Activated CD8-positive, alpha-beta memory T cell treated with anti-CD3 and anti-CD28 coated beads, Interleukin-2, amount 10 ng/mL, durations not matched to agents 7 days and 5 days (primary cell): ENCODE data around the gene ITPR1. TPM values are rescaled to one million over a fixed set of nuclear protein-coding genes. Genes with fewer than 3 reads are reported as not detected.
"Not testable (repeated sequence)": the region's sequence is repeated elsewhere in the genome, so short reads cannot be mapped to it uniquely, and the experiment has no call there.

Experiments
- ATAC-seq: fragments of 150-1000 bp; cut with Tn5 transposase; one replicate; pipeline ENCODE4 v1.10.0; 2021; ENCODE audit warnings: moderate library complexity
- CTCF ChIA-PET: fragments of 350-600 bp; sonication (Branson Sonifier 250); formaldehyde crosslinking; loops from one replicate; lab custom pipeline; 2021; ENCODE audit warnings: antibody characterized with exemption; lab: Charles Lee
- DNase-seq: peaks from one replicate; pipeline ENCODE4 v3.0.0-alpha.2; 2020
- H3K27ac Mint-ChIP-seq: one replicate; pipeline ENCODE4 v1.8.0; 2021; ENCODE audit warnings: mild to moderate bottlenecking, mixed read lengths
- H3K27me3 Mint-ChIP-seq: one replicate; pipeline ENCODE4 v1.8.0; 2021; ENCODE audit warnings: mixed read lengths
- H3K36me3 Mint-ChIP-seq: one replicate; pipeline ENCODE4 v1.8.0; 2021; ENCODE audit warnings: mild to moderate bottlenecking, mixed read lengths
- H3K4me1 Mint-ChIP-seq: one replicate; pipeline ENCODE4 v1.8.0; 2021; ENCODE audit warnings: mixed read lengths
- H3K4me3 Mint-ChIP-seq: one replicate; pipeline ENCODE4 v1.8.0; 2021; ENCODE audit warnings: mild to moderate bottlenecking, moderate library complexity, mixed read lengths
- H3K9me3 Mint-ChIP-seq: one replicate; pipeline ENCODE4 v1.8.0; 2022; ENCODE audit warnings: low read depth, mixed read lengths
- total RNA-seq, 2 experiments: library from RNA; stranded (reverse); gene quantifications; one replicate each; pipeline ENCODE4 v1.2.3, GENCODE V29; 2021

ITPR1 gene
- 100 to 1,000 TPM; 109 to 116 TPM for total RNA-seq

DNA sequence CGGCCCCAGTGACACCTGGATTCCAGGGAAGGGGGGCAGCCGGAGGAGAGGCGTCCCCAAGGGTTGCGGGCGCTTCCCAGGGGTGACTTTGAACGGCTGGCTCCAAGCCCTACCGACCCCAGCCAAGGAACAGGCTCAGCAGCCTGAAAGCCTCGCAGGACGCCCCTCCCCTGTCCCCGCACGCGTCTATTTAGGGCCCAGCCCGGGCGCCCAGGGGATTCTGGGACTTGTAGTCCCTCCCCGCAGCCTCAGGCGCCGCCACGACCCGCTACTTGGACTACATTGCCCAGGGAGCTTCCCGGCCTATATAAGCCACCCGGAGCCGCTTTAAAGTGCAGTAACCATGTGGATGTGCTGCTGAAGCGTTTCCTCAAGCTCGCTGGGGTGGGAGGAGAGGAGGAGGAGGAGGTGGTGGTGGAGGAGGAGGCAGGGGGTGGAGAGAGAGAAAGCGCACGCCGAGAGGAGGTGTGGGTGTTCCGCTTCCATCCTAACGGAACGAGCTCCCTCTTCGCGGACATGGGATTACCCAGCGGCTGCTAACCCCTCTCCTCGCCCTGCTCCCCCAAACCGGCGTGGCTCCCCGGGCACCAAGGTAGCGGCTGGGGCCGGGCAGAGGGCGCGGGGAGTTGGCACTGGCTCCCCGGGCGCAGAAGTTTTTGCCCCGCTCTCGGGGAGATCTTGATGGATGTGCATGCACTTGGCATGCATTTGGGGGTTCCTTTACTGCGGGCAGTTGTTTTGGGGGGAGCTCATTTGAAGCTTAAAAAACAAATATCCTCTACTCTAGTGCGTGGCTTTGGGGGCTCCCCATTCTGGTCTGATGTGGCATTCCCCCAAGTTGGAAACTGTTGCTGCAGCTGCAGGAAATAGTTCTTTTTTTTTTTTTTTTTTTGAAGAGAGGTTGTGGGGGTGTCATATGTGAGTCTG is at the start of gene ITPR1:
Gene ITPR1 (plus strand): TSS at position 335 of the 927 bp plus-strand sequence. CDS start 23,144 bp downstream, outside the sequence.
- peak within 1 kb of the TSS; percentile 86 for H3K27ac Mint-ChIP-seq
- peaks cover 30% of the 10 kb centered on the region for H3K36me3 Mint-ChIP-seq
- peaks cover 43% of the 10 kb centered on the region for H3K4me1 Mint-ChIP-seq
- H3K27me3 Mint-ChIP-seq: peaks cover 9% of the 10 kb centered on the region
- CTCF ChIA-PET: interaction anchor here (0.6 to 5.3 kb wide), 17 partner anchors 10 to 218 kb away, joined by 3 to 44 read pairs (median 4); partner anchors contain the start of gene SUMF1
- ATAC-seq: peak; percentile 89
- H3K9me3 Mint-ChIP-seq: no peaks in the 10 kb centered on the region
- peak within 1 kb of the TSS; percentile 92 for H3K4me3 Mint-ChIP-seq
- peak; percentile 99 for DNase-seq

DNA sequence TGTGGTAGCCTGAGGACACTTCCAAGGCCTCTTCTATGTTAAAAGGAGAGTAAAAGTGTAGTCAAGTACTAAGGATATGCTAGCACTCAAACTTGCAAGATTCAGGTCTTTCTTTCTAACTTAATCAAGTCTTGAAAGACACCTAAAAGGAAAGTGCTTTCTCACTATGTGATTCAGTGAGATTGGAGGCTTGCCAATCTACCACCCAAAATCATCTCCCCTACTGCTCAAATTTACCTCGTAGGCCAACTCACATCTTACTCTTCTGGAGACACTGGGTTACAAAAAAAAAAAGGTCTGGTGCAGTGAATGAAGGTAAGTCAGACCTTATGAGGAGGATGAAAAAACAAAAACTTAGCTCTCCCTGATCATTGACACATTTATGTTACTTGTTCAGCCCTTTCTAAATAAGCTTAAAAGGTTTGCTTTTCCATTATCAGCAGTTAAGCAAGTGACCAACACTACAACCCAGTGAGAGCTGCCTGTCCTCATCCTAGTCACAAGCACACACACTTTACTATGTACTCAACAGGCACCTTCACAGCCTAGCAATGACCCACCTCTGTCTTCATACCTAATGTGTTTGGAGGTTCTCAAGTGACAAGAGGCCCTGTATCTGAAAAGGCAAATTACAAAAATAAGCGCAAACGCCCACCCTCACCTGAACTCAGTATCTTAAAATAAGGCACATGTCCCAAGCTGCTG is 45.7 kb upstream of the ITPR1 start:
- DNase-seq (no peak), ATAC-seq (no peak)
- no peaks in the 10 kb centered on the region for H3K27me3 Mint-ChIP-seq
- no peaks in the 10 kb centered on the region for H3K4me1 Mint-ChIP-seq
- H3K27ac Mint-ChIP-seq: no peak overlapping the region
- no peak overlapping the region for H3K4me3 Mint-ChIP-seq
- no peaks in the 10 kb centered on the region for H3K9me3 Mint-ChIP-seq
- CTCF ChIA-PET: interaction anchor here (1.3 kb wide), 1 partner anchor 15 kb away, joined by 3 read pairs; no protein-coding TSS in a partner anchor
- H3K36me3 Mint-ChIP-seq: peaks cover 23% of the 10 kb centered on the region

DNA sequence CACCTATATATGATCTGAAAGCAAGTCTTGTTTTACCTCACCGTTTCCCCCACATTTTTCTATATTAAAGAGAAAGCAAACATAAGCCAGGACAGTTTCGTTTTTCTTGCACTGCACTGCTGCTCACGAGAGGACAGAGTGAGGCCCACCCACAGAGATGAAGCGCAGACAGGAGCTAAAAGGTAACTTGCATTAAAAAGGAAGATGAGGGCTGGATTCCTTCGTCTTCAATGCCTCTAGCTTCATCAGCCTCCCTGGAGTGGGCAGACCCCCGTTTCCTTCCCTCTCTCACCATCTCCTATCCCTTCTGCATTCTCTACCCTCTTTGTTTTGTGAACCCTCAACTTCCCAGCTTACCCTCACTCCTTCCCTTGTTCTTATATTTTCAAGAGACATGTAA is 45.0 kb upstream of the ITPR1 start:
- Mint-ChIP-seq H3K27ac (no peak overlapping the region), H3K36me3 (peaks cover 21% of the 10 kb centered on the region), H3K9me3 (no peaks in the 10 kb centered on the region), H3K4me1 (no peaks in the 10 kb centered on the region), H3K4me3 (no peak overlapping the region), H3K27me3 (no peaks in the 10 kb centered on the region)
- CTCF ChIA-PET: interaction anchor here (0.7 to 1.3 kb wide), 2 partner anchors 15 to 97 kb away, joined by 3 read pairs; no protein-coding TSS in a partner anchor
- DNase-seq (no peak), ATAC-seq (no peak)

- H3K4me3 Mint-ChIP-seq: no peak overlapping the region
- H3K27ac Mint-ChIP-seq: no peak overlapping the region
- H3K27me3 Mint-ChIP-seq: no peaks in the 10 kb centered on the region
- H3K4me1 Mint-ChIP-seq: no peaks in the 10 kb centered on the region
- H3K9me3 Mint-ChIP-seq: no peaks in the 10 kb centered on the region
- ATAC-seq (no peak), DNase-seq (no peak)
- CTCF ChIA-PET: interaction anchor here (0.7 kb wide), 1 partner anchor 98 kb away, joined by 3 read pairs; no protein-coding TSS in a partner anchor
- peaks cover 19% of the 10 kb centered on the region for H3K36me3 Mint-ChIP-seq
Observed at GRCh38 chr3:4449043-4449805, 43.9 kb upstream of the ITPR1 start.

- Mint-ChIP-seq H3K27me3 (no peaks in the 10 kb centered on the region), H3K4me1 (peaks cover 2% of the 10 kb centered on the region), H3K36me3 (peaks cover 7% of the 10 kb centered on the region), H3K27ac (no peak overlapping the region), H3K9me3 (no peaks in the 10 kb centered on the region), H3K4me3 (no peak overlapping the region)
- CTCF ChIA-PET: no interaction called here
- DNase-seq: no peak
- ATAC-seq: no peak
Observed at GRCh38 chr3:4454142-4454541, 39.0 kb upstream of the ITPR1 start.

DNA sequence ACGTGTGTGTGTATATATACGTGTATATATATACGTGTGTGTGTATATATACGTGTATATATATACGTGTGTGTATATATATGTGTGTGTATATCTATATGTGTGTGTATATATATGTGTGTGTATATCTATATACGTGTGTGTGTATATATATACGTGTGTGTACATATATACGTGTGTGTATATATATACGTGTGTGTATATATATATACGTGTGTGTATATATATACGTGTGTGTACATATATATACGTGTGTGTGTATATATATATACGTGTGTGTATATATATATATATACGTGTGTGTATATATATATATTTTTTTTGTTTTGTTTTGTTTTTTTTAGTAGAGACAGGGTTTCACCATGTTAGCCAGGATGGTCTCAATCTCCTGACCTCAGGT is 36.4 kb upstream of the ITPR1 start:
- CTCF ChIA-PET, ATAC-seq, DNase-seq, H3K9me3 Mint-ChIP-seq, H3K27ac Mint-ChIP-seq, H3K27me3 Mint-ChIP-seq, H3K4me3 Mint-ChIP-seq, H3K4me1 Mint-ChIP-seq, H3K36me3 Mint-ChIP-seq: not testable (repeated sequence)

GRCh38 chr3:4458961-4459360 is 34.2 kb upstream of the ITPR1 start:
- Mint-ChIP-seq H3K36me3 (no peaks in the 10 kb centered on the region), H3K4me3 (no peak overlapping the region), H3K9me3 (no peaks in the 10 kb centered on the region), H3K4me1 (peaks cover 4% of the 10 kb centered on the region), H3K27ac (no peak overlapping the region), H3K27me3 (no peaks in the 10 kb centered on the region)
- CTCF ChIA-PET: no interaction called here
- DNase-seq: no peak
- no peak for ATAC-seq

DNA sequence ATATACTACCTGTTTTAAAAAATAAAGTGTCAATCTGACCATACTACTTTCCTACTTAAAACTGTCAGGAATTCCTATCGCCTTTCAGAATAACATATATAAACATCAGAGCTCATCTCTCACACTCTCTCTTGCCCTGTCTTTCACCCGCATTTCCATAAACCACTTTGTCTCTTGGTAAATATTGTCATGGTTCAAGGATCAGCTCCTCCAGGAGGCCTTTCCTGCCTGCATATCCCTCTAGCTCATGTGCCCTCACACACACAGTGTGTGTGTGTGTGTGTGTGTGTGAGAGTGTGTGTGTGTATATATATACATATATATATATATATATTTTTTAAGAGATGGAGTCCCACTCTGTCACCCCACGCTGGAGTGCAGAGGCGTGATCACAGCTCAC is 32.8 kb upstream of the ITPR1 start:
- ATAC-seq: no peak
- Mint-ChIP-seq H3K27ac (no peak overlapping the region), H3K4me1 (peaks cover 5% of the 10 kb centered on the region), H3K27me3 (no peaks in the 10 kb centered on the region), H3K4me3 (no peak overlapping the region), H3K9me3 (no peaks in the 10 kb centered on the region), H3K36me3 (no peaks in the 10 kb centered on the region)
- CTCF ChIA-PET: interaction anchor here (1.3 kb wide), 1 partner anchor 9 kb away, joined by 3 read pairs; no protein-coding TSS in a partner anchor
- DNase-seq: no peak

DNA sequence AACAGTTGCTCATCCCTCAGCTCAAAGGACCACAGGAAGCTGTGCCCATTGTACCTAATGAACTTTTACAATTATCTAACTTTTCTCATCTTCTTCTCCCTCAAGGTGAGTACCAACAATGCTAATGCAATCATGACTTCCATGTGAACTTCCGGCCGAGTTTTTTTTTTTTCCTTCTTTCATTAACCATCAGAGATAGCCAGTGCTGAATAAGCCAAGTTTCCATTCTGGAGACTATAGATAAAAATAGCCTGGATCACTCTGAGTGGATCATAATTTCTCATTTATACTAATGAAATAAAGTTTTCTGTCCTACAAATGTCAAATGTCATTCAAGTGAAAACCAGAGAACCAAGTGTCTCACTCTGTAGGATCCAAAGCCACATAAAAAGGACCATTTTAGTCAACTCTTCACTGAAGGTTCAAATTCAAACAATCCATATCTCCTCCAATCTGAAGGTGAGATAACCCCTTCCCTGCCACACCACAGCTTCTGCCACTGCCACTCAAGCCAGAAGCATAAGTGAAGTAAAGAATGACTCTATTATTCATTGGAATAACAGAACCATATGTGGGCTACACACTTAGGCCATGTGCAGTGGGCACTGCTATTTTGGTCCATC is 31.6 kb upstream of the ITPR1 start:
- Mint-ChIP-seq H3K27ac (no peak overlapping the region), H3K4me1 (peaks cover 16% of the 10 kb centered on the region), H3K4me3 (no peak overlapping the region), H3K9me3 (no peaks in the 10 kb centered on the region), H3K36me3 (no peaks in the 10 kb centered on the region), H3K27me3 (no peaks in the 10 kb centered on the region)
- CTCF ChIA-PET: interaction anchor here (1.8 kb wide), 1 partner anchor 111 kb away, joined by 7 read pairs; no protein-coding TSS in a partner anchor
- DNase-seq: no peak
- ATAC-seq: no peak

- CTCF ChIA-PET: interaction anchor here (1.6 to 1.8 kb wide), 2 partner anchors 15 to 112 kb away, joined by 3 to 7 read pairs; no protein-coding TSS in a partner anchor
- no peak for ATAC-seq
- no peak for DNase-seq
- H3K36me3 Mint-ChIP-seq: no peaks in the 10 kb centered on the region
- no peaks in the 10 kb centered on the region for H3K27me3 Mint-ChIP-seq
- H3K9me3 Mint-ChIP-seq: no peaks in the 10 kb centered on the region
- H3K4me1 Mint-ChIP-seq: peaks cover 21% of the 10 kb centered on the region
- H3K4me3 Mint-ChIP-seq: no peak overlapping the region
- no peak overlapping the region for H3K27ac Mint-ChIP-seq
Observed at GRCh38 chr3:4462369-4463040, 30.6 kb upstream of the ITPR1 start.

DNA sequence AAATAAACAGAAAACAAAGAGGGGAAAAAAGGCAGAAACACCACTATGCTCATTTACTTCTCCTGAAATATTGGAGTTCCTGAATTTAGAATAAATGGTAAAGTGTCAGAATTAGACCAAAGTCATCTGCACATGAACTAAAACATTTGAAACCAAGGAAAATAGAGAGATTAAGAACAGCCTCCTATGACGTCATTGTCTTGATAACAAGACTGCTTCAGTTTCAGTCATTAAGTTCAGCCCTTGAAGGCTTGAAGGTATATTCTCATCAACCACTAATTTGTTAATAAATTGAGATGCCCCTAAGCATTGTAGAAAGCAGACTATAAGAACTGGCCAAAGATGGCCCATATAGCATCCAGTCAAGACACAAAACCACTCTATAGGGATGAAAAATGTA is 28.6 kb upstream of the ITPR1 start:
- CTCF ChIA-PET: interaction anchor here (0.7 kb wide), 1 partner anchor 24 kb away, joined by 4 read pairs; no protein-coding TSS in a partner anchor
- no peak for DNase-seq
- no peak for ATAC-seq
- Mint-ChIP-seq H3K36me3 (no peaks in the 10 kb centered on the region), H3K27ac (no peak overlapping the region), H3K4me1 (peaks cover 23% of the 10 kb centered on the region), H3K9me3 (no peaks in the 10 kb centered on the region), H3K27me3 (no peaks in the 10 kb centered on the region), H3K4me3 (no peak overlapping the region)
